ENCODE measurements around the gene DTD1. TPM values are rescaled to one million over a fixed set of nuclear protein-coding genes. Genes with fewer than 3 reads are reported as not detected.

The DTD1 gene
- total RNA-seq, 1 donor from 2014 or later = 38.1 TPM

- FAIRE-seq (no peak), DNase-seq (ENCODE audit: low read depth) (peak; percentile 22)
- Mint-ChIP-seq H3K27me3 (ENCODE audit: low read depth, unreplicated experiment) (no peaks in the 10 kb centered on the region), H3K27ac (ENCODE audit: unreplicated experiment) (peak overlapping the region; percentile 94), H3K4me3 (ENCODE audit: unreplicated experiment) (no peak overlapping the region), H3K36me3 (ENCODE audit: low read depth, unreplicated experiment) (no peaks in the 10 kb centered on the region), H3K4me1 (ENCODE audit: low read depth, unreplicated experiment) (peaks cover 4% of the 10 kb centered on the region), H3K9me3 (ENCODE audit: unreplicated experiment) (no peaks in the 10 kb centered on the region)
- TF ChIP-seq EZH2 (IDR thresholded peaks at IDR 0.05; ENCODE audit: insufficient read depth, low read length) (no peak), CTCF (IDR thresholded peaks at IDR 0.05; ENCODE audit: insufficient read depth, low read depth, low read length) (no peak)
- Histone ChIP-seq H4K20me1 (ENCODE audit: insufficient read depth, low read length) (no peaks in the 10 kb centered on the region), H3K4me2 (ENCODE audit: low read length) (no peak overlapping the region), H3K79me2 (ENCODE audit: insufficient read depth, low read length) (peaks cover 18% of the 10 kb centered on the region), H3K4me1 (ENCODE audit: insufficient read depth, low read length) (peaks cover 6% of the 10 kb centered on the region), H3K27ac (ENCODE audit: low read depth, low read length) (no peak overlapping the region), H3K9me3 (ENCODE audit: insufficient read depth, low read depth, low read length) (no peaks in the 10 kb centered on the region), H3K27me3 (ENCODE audit: insufficient read depth, low read length) (no peaks in the 10 kb centered on the region), H3K4me3 (ENCODE audit: insufficient read depth, low read depth, low read length) (no peak overlapping the region), H2AFZ (ENCODE audit: low read depth, low read length) (no peak overlapping the region), H3K36me3 (ENCODE audit: insufficient read depth, low read length) (no peaks in the 10 kb centered on the region), H3K9ac (ENCODE audit: low read length) (no peak overlapping the region)
Observed at GRCh38 chr20:18585134-18585533, 2.7 kb upstream of the DTD1 start.

GRCh38 chr20:18588574-18588933 lies 700 bp downstream of the DTD1 start:
- H4K20me1 ChIP-seq (ENCODE audit: insufficient read depth, low read length) = peaks cover 4% of the 10 kb centered on the region
- Mint-ChIP-seq H3K36me3 (ENCODE audit: low read depth, unreplicated experiment) (no peaks in the 10 kb centered on the region), H3K27ac (ENCODE audit: unreplicated experiment) (peak overlapping the region; percentile 86), H3K4me1 (ENCODE audit: low read depth, unreplicated experiment) (peaks cover 4% of the 10 kb centered on the region), H3K4me3 (ENCODE audit: unreplicated experiment) (peak overlapping the region; percentile 95), H3K9me3 (ENCODE audit: unreplicated experiment) (no peaks in the 10 kb centered on the region), H3K27me3 (ENCODE audit: low read depth, unreplicated experiment) (no peaks in the 10 kb centered on the region)
- H3K4me1 ChIP-seq (ENCODE audit: insufficient read depth, low read length) = peaks cover 6% of the 10 kb centered on the region
- TF ChIP-seq EZH2 (IDR thresholded peaks at IDR 0.05; ENCODE audit: insufficient read depth, low read length) = no peak
- TF ChIP-seq CTCF (IDR thresholded peaks at IDR 0.05; ENCODE audit: insufficient read depth, low read depth, low read length) = no peak
- peak overlapping the region; percentile 88 for H2AFZ ChIP-seq (ENCODE audit: low read depth, low read length)
- H3K4me2 ChIP-seq (ENCODE audit: low read length) = peak overlapping the region; percentile 95
- no peaks in the 10 kb centered on the region for H3K27me3 ChIP-seq (ENCODE audit: insufficient read depth, low read length)
- no peaks in the 10 kb centered on the region for H3K9me3 ChIP-seq (ENCODE audit: insufficient read depth, low read depth, low read length)
- peaks cover 44% of the 10 kb centered on the region for H3K79me2 ChIP-seq (ENCODE audit: insufficient read depth, low read length)
- H3K4me3 ChIP-seq (ENCODE audit: insufficient read depth, low read depth, low read length) = peak overlapping the region; percentile 92
- H3K27ac ChIP-seq (ENCODE audit: low read depth, low read length) = peak overlapping the region; percentile 62
- DNase-seq (ENCODE audit: low read depth) = no peak
- no peaks in the 10 kb centered on the region for H3K36me3 ChIP-seq (ENCODE audit: insufficient read depth, low read length)
- peak overlapping the region; percentile 84 for H3K9ac ChIP-seq (ENCODE audit: low read length)
- FAIRE-seq = no peak

GRCh38 chr20:18589941-18590674 lies 2.3 kb downstream of the DTD1 start:
- no peaks in the 10 kb centered on the region for H3K36me3 Mint-ChIP-seq (ENCODE audit: low read depth, unreplicated experiment)
- no peaks in the 10 kb centered on the region for H3K27me3 ChIP-seq (ENCODE audit: insufficient read depth, low read length)
- H3K4me3 ChIP-seq (ENCODE audit: insufficient read depth, low read depth, low read length) = no peak overlapping the region
- H3K27ac Mint-ChIP-seq (ENCODE audit: unreplicated experiment) = no peak overlapping the region
- peaks cover 3% of the 10 kb centered on the region for H3K36me3 ChIP-seq (ENCODE audit: insufficient read depth, low read length)
- H3K4me1 Mint-ChIP-seq (ENCODE audit: low read depth, unreplicated experiment) = peaks cover 3% of the 10 kb centered on the region
- no peak for FAIRE-seq
- no peak overlapping the region for H3K9ac ChIP-seq (ENCODE audit: low read length)
- no peak overlapping the region for H3K27ac ChIP-seq (ENCODE audit: low read depth, low read length)
- H3K9me3 ChIP-seq (ENCODE audit: insufficient read depth, low read depth, low read length) = no peaks in the 10 kb centered on the region
- no peaks in the 10 kb centered on the region for H3K27me3 Mint-ChIP-seq (ENCODE audit: low read depth, unreplicated experiment)
- DNase-seq (ENCODE audit: low read depth) = no peak
- TF ChIP-seq CTCF (IDR thresholded peaks at IDR 0.05; ENCODE audit: insufficient read depth, low read depth, low read length) (no peak), EZH2 (IDR thresholded peaks at IDR 0.05; ENCODE audit: insufficient read depth, low read length) (no peak)
- H2AFZ ChIP-seq (ENCODE audit: low read depth, low read length) = no peak overlapping the region
- H4K20me1 ChIP-seq (ENCODE audit: insufficient read depth, low read length) = peaks cover 4% of the 10 kb centered on the region
- H3K4me3 Mint-ChIP-seq (ENCODE audit: unreplicated experiment) = peak overlapping the region; percentile 66
- H3K9me3 Mint-ChIP-seq (ENCODE audit: unreplicated experiment) = no peaks in the 10 kb centered on the region
- peaks cover 50% of the 10 kb centered on the region for H3K79me2 ChIP-seq (ENCODE audit: insufficient read depth, low read length)
- no peak overlapping the region for H3K4me2 ChIP-seq (ENCODE audit: low read length)
- H3K4me1 ChIP-seq (ENCODE audit: insufficient read depth, low read length) = peaks cover 6% of the 10 kb centered on the region

Measured in astrocyte (in vitro differentiated cells and primary cell).